SH-SY5Y (cell line): ENCODE data around the gene P3H4.

ENCODE experiments used
- GATA2 ChIP-seq: IDR thresholded peaks from 2 replicates; pipeline ENCODE4 v1.6.1; 2011; ENCODE audit warnings: mild to moderate bottlenecking, low read depth, low read length
- GATA3 ChIP-seq: IDR thresholded peaks from 2 replicates; pipeline ENCODE4 v1.6.1; 2011; ENCODE audit warnings: low read depth, mild to moderate bottlenecking, low read length, moderate library complexity

- TF ChIP-seq GATA2 (no peak), GATA3 (no peak)
These were observed 30.2 kb downstream of the P3H4 start for GRCh38 chr17:41781404-41782110.
